ENCODE results near the gene FAM107B.
A peak's percentile ranks its signal among the peaks of the same experiment; 100 is the strongest.
"Not testable (repeated sequence)": the region's sequence is repeated elsewhere in the genome, so short reads cannot be mapped to it uniquely, and the experiment has no call there.

FAM107B gene

DNA sequence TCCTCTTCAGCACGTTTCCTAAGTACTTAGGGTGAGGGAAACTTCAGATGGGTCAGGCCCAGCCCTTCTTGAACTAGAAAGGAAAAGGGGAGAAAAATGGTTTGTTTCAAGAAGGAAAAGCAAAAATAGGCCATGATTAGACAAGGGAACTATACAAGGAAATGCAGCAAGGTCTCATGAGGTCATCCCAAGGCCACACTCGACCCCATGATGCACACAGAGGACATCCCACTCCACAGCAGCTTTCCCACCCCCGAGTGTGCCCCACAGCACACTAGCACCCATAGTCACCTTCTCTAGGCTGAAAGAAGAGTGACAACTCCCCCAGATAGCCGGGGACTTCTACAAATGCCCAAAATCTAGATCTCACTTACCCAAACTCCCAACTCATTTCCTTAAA is 173.4 kb downstream of the FAM107B start:
- no peak for DNase-seq (ENCODE audit: low read depth)

DNA sequence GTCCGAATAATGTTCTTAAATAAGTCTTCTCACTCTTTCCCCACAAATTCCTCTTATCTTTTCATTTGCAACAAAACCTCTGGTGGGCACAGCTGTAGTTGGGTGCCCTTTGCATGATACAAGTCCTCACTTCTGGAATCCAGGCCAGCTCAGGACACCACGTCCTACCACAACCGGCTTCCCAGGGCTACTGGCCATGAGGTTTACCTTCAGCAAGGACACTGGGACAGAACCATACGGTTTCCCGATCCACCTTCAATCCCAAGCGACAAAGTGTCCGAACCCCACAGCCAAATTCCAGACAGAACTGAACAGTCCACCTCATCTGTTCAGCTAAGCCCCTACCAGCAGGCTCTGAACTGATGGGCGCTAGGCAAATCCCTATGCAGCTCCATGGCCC is 174.6 kb downstream of the FAM107B start:
- DNase-seq (ENCODE audit: low read depth) = no peak

- no peak for DNase-seq (ENCODE audit: low read depth)
These were observed 175.6 kb downstream of the FAM107B start for GRCh38 chr10:14598809-14599764.

DNA sequence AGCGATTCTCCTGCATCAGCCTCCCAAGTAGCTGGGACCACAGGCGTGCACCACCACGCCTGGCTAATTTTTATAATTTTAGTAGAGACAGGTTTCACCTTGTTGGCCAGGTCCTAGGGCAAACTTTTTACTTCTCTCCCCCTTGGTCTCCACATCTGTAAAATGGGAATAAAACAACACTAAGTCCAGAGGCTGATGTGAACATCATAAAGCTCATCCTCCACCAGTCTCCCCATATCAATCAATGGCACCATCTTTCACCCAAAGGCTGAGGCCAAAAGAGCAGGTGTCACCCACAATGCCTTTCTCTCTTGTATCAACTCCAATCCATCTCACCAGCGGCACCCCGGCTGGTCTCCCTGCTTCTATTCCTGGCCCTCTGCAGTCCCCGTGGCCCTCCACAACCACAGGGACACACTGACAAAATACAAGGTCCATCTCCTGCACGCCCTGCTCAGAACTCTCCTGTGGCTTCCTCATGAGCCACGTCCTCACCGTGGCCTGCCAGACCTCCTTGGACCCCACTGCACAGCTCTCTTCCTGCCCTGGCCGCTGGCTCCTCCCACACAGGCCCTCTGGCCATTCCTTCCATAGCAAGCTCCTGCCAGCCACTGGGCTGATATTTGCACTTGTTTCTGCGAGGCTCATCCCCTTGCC is 179.0 kb downstream of the FAM107B start:
- DNase-seq (ENCODE audit: low read depth) = no peak

- DNase-seq (ENCODE audit: low read depth) = no peak
These were observed 179.7 kb downstream of the FAM107B start for GRCh38 chr10:14594878-14595525.

DNA sequence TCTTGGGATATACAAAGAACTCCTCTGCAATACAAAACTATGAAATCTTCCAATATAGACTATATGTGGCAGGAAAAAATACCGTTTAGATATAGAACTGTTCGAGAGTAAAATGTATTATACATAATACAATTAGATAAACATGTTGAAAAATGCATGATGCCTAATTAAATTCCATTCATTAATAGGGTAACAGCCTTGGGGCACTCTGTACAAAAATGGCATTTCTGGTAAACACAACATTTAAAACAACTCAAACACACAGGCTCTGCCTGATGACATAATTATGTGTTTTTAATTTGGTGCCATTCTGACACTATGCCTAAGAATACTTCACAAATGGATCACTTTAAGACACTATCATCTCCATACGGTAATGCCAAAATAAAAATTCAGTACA is 180.9 kb downstream of the FAM107B start:
- no peak for DNase-seq (ENCODE audit: low read depth)

DNA sequence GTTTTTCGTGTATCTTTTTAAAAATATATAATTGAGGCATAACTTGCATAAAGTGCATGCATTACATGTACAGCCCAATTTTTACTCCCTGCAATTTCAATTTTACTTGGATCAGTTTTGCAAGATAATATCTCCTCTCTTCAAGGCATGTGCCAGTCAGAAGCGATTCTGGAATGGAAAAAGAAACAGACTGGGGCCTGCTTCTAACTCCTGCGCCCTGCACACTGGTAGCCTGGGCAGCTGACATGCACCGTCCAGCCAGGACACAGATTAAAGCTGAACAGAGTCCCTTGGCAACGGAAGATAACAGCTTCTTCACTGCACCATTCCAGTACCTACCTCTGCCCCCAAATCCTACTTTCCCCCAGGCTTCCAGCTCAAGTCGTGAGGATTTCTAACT is 182.1 kb downstream of the FAM107B start:
- no peak for DNase-seq (ENCODE audit: low read depth)

- no peak for DNase-seq (ENCODE audit: low read depth)
These were observed 182.7 kb downstream of the FAM107B start for GRCh38 chr10:14592026-14592425.

GRCh38 chr10:14588938-14589294 is 185.8 kb downstream of the FAM107B start:
- DNase-seq (ENCODE audit: low read depth) = not testable (repeated sequence)

DNA sequence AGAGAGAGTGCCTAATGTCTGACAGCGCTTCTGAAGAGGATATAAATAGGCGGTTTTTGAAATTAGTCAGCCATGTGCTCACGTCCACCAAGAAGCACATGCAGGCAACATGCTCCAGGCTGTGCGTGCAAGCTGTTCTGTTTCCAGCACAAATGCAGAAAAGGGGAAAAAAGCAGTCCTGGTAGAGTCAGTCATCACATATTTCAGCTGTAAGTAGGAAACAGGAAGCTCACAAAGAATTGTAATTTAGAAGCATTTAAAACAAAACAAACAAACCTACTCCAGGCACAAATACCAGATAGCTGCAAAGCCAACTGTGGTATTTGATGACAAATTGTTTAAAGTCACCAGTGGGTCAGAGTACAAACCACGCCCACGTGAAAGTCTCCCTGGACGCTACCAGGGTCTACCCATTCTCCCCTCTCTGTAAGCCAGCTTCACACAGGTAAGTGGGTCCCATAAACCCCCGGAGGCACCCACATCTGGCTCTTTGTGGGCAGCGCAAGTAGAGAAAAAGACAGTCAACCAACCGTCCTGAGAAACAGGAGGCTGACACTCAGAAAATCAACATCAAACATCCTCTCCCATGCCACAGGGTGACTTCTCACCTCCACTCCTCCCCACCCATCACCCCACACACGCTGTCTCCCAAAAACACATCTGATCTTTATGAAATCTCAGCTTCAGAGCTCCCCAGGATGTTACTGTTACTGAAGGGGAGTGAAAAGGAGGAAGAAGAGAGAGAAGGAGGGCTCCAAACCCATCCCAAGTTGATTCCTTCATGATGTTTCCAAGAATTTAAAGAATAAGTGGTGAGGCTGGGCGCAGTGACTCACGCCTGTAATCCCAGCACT is 186.4 kb downstream of the FAM107B start:
- no peak for DNase-seq (ENCODE audit: low read depth)

GRCh38 chr10:14587540-14588083 is 187.1 kb downstream of the FAM107B start:
- no peak for DNase-seq (ENCODE audit: low read depth)

DNA sequence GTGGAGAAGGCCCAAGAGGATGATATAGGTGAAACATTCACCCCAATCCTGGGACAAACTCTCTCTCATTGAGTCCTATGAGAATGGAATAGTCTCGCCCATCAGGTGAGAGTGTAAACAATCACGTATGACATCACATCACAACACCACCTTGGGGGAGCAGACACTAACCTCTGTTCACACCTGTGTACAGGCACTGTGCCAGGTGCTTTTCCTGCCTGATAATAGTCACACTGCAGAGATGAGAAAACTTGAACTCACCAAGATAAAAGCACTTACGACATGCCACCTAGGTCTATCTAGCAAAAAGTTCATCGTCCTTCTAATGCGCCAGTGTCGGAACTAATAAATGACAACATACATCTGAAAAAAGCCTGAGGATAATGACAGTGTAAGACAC is 187.8 kb downstream of the FAM107B start:
- DNase-seq (ENCODE audit: low read depth) = no peak

- DNase-seq (ENCODE audit: low read depth) = no peak
These were observed 189.2 kb downstream of the FAM107B start for GRCh38 chr10:14585287-14586193.

DNA sequence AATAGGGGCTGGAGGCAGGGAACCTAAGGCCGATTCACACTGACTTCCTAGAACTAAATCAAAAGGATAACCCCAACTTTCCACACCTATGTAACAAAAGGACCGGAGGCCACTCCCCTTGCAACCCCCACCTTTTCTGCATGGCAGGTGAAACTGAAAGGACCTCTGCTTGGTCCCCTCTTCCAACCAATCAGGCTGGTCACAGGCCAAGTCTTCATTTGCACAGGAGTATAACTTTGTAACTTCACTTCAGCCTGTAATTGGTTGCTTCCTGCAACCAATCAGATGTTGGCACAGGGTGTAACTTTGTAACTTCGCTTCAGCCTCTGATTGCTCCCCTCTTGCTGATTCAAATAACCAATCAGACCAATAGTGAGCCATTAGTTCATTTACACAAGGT is 190.0 kb downstream of the FAM107B start:
- no peak for DNase-seq (ENCODE audit: low read depth)

GRCh38 chr10:14583967-14584366 is 190.7 kb downstream of the FAM107B start:
- DNase-seq (ENCODE audit: low read depth) = no peak

DNA sequence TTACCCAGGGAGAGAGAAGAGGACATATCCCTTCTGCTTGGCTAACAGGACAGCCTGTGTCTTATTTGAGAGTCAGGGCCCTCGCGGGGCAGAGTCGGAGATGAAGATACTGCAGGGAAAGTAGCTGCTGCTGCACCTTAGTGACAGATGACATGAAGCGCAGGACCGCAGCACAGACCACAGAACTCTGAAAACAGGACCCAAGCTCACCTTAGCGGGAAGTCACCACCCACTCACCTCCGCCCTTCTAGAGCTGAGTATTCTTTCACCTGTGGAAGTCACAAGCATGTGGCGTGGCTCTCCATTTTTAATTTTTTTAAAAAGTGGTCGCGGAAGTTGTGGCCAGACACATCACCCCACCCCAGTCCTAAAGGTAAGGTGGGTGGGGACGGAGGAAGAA is 191.4 kb downstream of the FAM107B start:
- DNase-seq (ENCODE audit: low read depth) = peak; percentile 61

DNA sequence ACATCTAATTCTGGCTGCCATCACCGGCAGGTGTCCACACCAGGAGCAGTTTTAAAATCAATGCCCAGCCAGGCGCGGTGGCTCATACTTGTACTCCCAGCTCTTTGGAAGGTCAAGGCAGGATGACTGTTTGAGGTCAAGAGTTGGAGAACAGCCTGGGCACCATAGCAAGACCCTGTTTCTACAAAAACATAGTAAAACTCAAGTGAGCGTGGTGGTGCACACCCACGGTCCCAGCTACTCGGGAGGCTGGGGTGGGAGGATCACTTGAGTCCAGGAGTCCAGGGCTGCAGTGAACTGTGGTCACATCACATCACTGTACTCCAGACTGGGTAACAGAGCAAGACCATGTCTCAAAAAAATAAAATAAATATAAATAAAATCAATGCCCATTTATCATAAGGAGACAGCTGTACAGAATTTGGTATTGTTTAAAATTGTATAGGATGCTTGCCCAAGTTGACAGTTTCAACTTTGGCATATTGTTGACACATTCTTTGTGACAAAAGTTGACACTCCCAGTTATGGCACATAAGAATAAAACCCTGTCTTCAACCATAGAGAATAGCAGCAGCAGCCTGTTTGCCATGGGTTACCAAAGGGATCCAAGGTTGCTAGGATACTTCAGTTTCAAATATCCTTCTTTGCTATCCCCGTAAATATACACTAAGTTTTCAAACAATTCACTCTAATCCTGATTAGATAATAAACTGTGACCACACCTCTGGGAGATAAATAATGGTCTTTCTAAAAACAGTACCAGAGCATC is 193.0 kb downstream of the FAM107B start:
- DNase-seq (ENCODE audit: low read depth) = no peak

GRCh38 chr10:14580671-14581332 is 193.9 kb downstream of the FAM107B start:
- no peak for DNase-seq (ENCODE audit: low read depth)

GRCh38 chr10:14579405-14579804 is 195.3 kb downstream of the FAM107B start:
- DNase-seq (ENCODE audit: low read depth) = no peak

Measured in stimulated activated CD8-positive, alpha-beta memory T cell treated with anti-CD3 and anti-CD28 coated beads, Interleukin-12 subunit alpha, Interleukin-12 subunit beta, amount 100 ng/mL, for 1 hour (primary cell).